ENCODE data around the gene EIF2A. TPM values are rescaled to one million over a fixed set of nuclear protein-coding genes. Genes with fewer than 3 reads are reported as not detected.

Gene EIF2A
- polyA plus RNA-seq, 3 donors, result 48.5 to 88.7 (median 50.8) TPM

DNA sequence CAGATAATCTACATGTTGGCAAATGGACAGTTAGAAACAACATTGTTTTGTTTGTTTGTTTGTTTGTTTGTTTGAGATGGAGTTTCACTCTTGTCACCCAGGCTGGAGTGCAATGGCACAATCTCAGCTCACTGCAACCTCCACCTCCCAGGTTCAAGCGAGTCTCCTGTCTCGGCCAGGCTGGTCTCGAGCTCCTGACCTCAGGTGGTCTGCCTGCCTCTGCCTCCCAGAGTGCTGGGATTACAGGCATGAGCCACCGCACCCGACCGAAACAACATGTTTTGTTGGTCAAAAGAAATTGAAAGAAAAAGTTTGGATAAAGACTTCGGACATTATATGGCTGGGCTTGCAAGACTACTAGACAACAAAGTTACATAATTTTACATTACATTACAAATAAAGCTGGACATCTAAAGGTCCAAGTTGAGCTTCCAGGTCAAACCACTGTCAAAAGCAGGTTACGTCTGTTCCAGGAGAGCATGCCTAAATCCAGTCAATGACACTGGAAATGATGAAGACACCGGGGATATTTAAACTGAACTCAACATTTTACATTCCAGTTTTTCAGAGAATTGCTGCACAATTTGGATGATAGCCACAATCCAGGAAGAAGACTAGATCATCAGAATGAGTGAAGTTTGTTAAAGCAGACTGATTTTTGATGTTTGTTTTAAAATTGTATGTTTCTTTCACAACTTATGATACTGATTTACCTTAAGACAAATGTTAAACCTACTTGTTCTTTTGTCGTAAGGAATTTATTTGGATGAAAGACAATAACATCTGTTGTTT lies 18.9 kb upstream of the EIF2A start:
- no peak for TF ChIP-seq CTCF (IDR thresholded peaks at IDR 0.05)
- intact Hi-C loops (cut with micrococcal nuclease), result loop anchor here in 1 of 2 donors (10.0 kb wide), 1 partner anchor 337 kb away; no protein-coding TSS in a partner anchor
- 100% methylated on average over 2 of the region's 10 CpGs for WGBS (ENCODE audit: insufficient coverage)
- H3K4me1 ChIP-seq (ENCODE audit: control insufficient read depth in 1 of 2, insufficient read depth in 2 of 2, low read length in 2 of 2), result no peaks in the 10 kb centered on the region
- H2AFZ ChIP-seq (ENCODE audit: insufficient read depth, low read depth, low read length, poor library complexity, severe bottlenecking), result no peak overlapping the region
- Mint-ChIP-seq H3K27me3 (ENCODE audit: low read depth in 3 of 3) (peaks cover 0 to 4% (median 1%) of the 10 kb centered on the region in 3 donors), H3K9me3 (no peaks in the 10 kb centered on the region), H3K4me3 (no peak overlapping the region), H3K36me3 (no peaks in the 10 kb centered on the region), H3K27ac (no peak overlapping the region), H3K4me1 (peaks cover 1% of the 10 kb centered on the region)
- no peaks in the 10 kb centered on the region for H4K20me1 ChIP-seq (ENCODE audit: insufficient read depth, low read length)
- no peak for DNase-seq
- H3K27me3 ChIP-seq (ENCODE audit: control insufficient read depth in 2 of 2, insufficient read depth in 2 of 2, low read length in 2 of 2), result no peaks in the 10 kb centered on the region
- no peak overlapping the region for H3K9ac ChIP-seq (ENCODE audit: insufficient read depth, low read length, poor library complexity, severe bottlenecking)
- H3K79me2 ChIP-seq (ENCODE audit: insufficient read depth, low read length), result no peaks in the 10 kb centered on the region
- H3K27ac ChIP-seq (ENCODE audit: low read depth in 1 of 2, low read length in 2 of 2), result no peak overlapping the region
- no peaks in the 10 kb centered on the region for H3K9me3 ChIP-seq (replicated peaks in 1 of 2; ENCODE audit: control insufficient read depth in 1 of 2, insufficient read depth in 1 of 2, low read length in 2 of 2)
- no peak overlapping the region for H3K4me2 ChIP-seq (replicated peaks; ENCODE audit: extremely low read depth, low read length, poor library complexity, severe bottlenecking)
- H3K4me3 ChIP-seq (replicated peaks in 1 of 3; ENCODE audit: low read depth in 2 of 3, low read length in 3 of 3), result no peak overlapping the region
- no peaks in the 10 kb centered on the region for H3K36me3 ChIP-seq (replicated peaks in 1 of 2; ENCODE audit: control insufficient read depth in 1 of 2, insufficient read depth in 2 of 2, low read length in 2 of 2)

GRCh38 chr3:150528354-150528797 lies 18.2 kb upstream of the EIF2A start:
- WGBS (ENCODE audit: insufficient coverage), result no CpG with 5 or more reads among the region's 2 CpGs
- intact Hi-C loops (cut with micrococcal nuclease), result loop anchor here in 1 of 2 donors (10.0 kb wide), 1 partner anchor 336 kb away; no protein-coding TSS in a partner anchor
- peak; percentile 67 for TF ChIP-seq CTCF (IDR thresholded peaks at IDR 0.05)

More at GRCh38 chr3:150528354-150528797, 18.2 kb upstream of the EIF2A start:
- no peak overlapping the region for H3K27ac ChIP-seq (ENCODE audit: low read depth in 1 of 2, low read length in 2 of 2)
- no peaks in the 10 kb centered on the region for H3K9me3 ChIP-seq (replicated peaks in 1 of 2; ENCODE audit: control insufficient read depth in 1 of 2, insufficient read depth in 1 of 2, low read length in 2 of 2)
- peak in 2 of 3 donors; percentile 17 to 48 for DNase-seq
- H3K9me3 Mint-ChIP-seq, result no peaks in the 10 kb centered on the region
- no peaks in the 10 kb centered on the region for H3K4me1 ChIP-seq (ENCODE audit: control insufficient read depth in 1 of 2, insufficient read depth in 2 of 2, low read length in 2 of 2)
- H2AFZ ChIP-seq (ENCODE audit: insufficient read depth, low read depth, low read length, poor library complexity, severe bottlenecking), result no peak overlapping the region
- H3K9ac ChIP-seq (ENCODE audit: insufficient read depth, low read length, poor library complexity, severe bottlenecking), result no peak overlapping the region
- H3K4me3 Mint-ChIP-seq, result no peak overlapping the region
- no peak overlapping the region for H3K27ac Mint-ChIP-seq
- no peaks in the 10 kb centered on the region for H3K27me3 ChIP-seq (ENCODE audit: control insufficient read depth in 2 of 2, insufficient read depth in 2 of 2, low read length in 2 of 2)
- no peaks in the 10 kb centered on the region for H3K36me3 ChIP-seq (replicated peaks in 1 of 2; ENCODE audit: control insufficient read depth in 1 of 2, insufficient read depth in 2 of 2, low read length in 2 of 2)
- no peaks in the 10 kb centered on the region for H3K79me2 ChIP-seq (ENCODE audit: insufficient read depth, low read length)
- peaks cover 0 to 4% (median 1%) of the 10 kb centered on the region in 3 donors for H3K27me3 Mint-ChIP-seq (ENCODE audit: low read depth in 3 of 3)
- no peak overlapping the region for H3K4me3 ChIP-seq (replicated peaks in 1 of 3; ENCODE audit: low read depth in 2 of 3, low read length in 3 of 3)
- H4K20me1 ChIP-seq (ENCODE audit: insufficient read depth, low read length), result no peaks in the 10 kb centered on the region
- peaks cover 1% of the 10 kb centered on the region for H3K4me1 Mint-ChIP-seq
- no peaks in the 10 kb centered on the region for H3K36me3 Mint-ChIP-seq
- H3K4me2 ChIP-seq (replicated peaks; ENCODE audit: extremely low read depth, low read length, poor library complexity, severe bottlenecking), result no peak overlapping the region
